K562 (cell line): ENCODE data around the gene CCT4.

Experiments used
- DACH1 ChIP-seq: fragments of 450-650 bp; IDR thresholded peaks from 2 replicates; pipeline ENCODE4 v1.6.1; 2018; ENCODE audit not compliant: partially characterized antibody
- DPF2 ChIP-seq: fragments of 450-650 bp; IDR thresholded peaks from 2 replicates; pipeline ENCODE4 v1.6.1; 2016
- EZH2 ChIP-seq: IDR thresholded peaks from 2 replicates; pipeline ENCODE4 v1.6.1; 2012; ENCODE audit warnings: low read depth, mild to moderate bottlenecking, inconsistent platforms, low read length, borderline replicate concordance
- FOXA1 ChIP-seq: fragments of 450-650 bp; IDR thresholded peaks from 2 replicates; pipeline ENCODE4 v1.6.1; 2016; ENCODE audit warnings: mild to moderate bottlenecking, borderline replicate concordance
- HDGF ChIP-seq: fragments of 450-650 bp; IDR thresholded peaks from 2 replicates; pipeline ENCODE4 v1.6.1; 2016
- NR2F6 ChIP-seq: fragments of 450-650 bp; formaldehyde crosslinking; IDR thresholded peaks from 2 replicates; pipeline ENCODE4 v1.4.0; 2020; ENCODE audit warnings: mild to moderate bottlenecking
- SIX5 ChIP-seq, 2 experiments: IDR thresholded peaks; 2 replicates each; pipeline ENCODE4 v1.6.1; 2011; ENCODE audit warnings: low read length in 2 of 2, borderline replicate concordance in 1 of 2, low read depth in 1 of 2, mild to moderate bottlenecking in 1 of 2, moderate library complexity in 1 of 2; ENCODE audit not compliant: insufficient read depth in 1 of 2
- SMC3 ChIP-seq: conservative IDR thresholded peaks from 2 replicates; pipeline ENCODE4 v1.6.1; 2011; ENCODE audit warnings: low read depth, low read length, improper control_type of control experiment; ENCODE audit not compliant: insufficient read depth
- TF ChIP-seq, protein P1 (sequence below): fragments of 250-450 bp; sonication (Bioruptor Pico); IDR thresholded peaks from 2 replicates; pipeline ENCODE4 v1.8.0; 2022; ENCODE audit warnings: inconsistent platforms, mild to moderate bottlenecking, moderate library complexity, borderline replicate concordance
- TF ChIP-seq, protein P2 (sequence below), 2 experiments: fragments of 450-650 bp; IDR thresholded peaks; 2 replicates each; pipeline ENCODE4 v1.6.1; 2016; ENCODE audit warnings: mild to moderate bottlenecking in 2 of 2, borderline replicate concordance in 1 of 2, low read depth in 1 of 2, moderate library complexity in 1 of 2
- TF ChIP-seq, protein P3 (sequence below): sonication (generic); formaldehyde crosslinking; IDR thresholded peaks from 2 replicates; pipeline ENCODE4 v1.8.1; 2022; ENCODE audit warnings: missing genetic modification reagents

DNA sequence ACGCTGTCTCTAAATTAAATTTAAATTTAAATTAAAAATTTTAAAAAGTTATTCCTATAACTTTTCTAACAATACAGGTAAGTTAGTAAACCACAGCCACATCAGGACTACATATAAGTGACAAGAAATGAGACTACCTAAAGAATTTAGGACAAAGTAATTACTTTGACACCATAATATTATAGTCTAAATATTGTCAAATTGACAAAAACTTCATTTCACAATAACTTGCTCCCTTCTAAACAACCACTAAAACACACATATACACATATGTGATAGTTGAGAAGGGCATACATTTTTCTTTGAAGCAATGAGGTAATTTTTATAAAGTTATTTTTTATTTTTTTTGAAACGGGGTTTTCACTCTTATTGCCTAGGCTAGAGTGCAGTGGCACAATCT lies 66.2 kb downstream of the CCT4 start:
- TF ChIP-seq NR2F6 (no peak), HDGF (no peak), DPF2 (no peak), EZH2 (no peak), DACH1 (no peak), FOXA1 (no peak), SIX5 (IDR thresholded peaks at IDR 0.05; ENCODE audit: borderline replicate concordance in 1 of 2, insufficient read depth in 1 of 2, low read depth in 1 of 2, low read length in 2 of 2) (no peak), SMC3 (no peak)
- TF ChIP-seq, protein P1, sequence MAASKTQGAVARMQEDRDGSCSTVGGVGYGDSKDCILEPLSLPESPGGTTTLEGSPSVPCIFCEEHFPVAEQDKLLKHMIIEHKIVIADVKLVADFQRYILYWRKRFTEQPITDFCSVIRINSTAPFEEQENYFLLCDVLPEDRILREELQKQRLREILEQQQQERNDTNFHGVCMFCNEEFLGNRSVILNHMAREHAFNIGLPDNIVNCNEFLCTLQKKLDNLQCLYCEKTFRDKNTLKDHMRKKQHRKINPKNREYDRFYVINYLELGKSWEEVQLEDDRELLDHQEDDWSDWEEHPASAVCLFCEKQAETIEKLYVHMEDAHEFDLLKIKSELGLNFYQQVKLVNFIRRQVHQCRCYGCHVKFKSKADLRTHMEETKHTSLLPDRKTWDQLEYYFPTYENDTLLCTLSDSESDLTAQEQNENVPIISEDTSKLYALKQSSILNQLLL (CRISPR knock-in tag), result no peak
- TF ChIP-seq, protein P2, sequence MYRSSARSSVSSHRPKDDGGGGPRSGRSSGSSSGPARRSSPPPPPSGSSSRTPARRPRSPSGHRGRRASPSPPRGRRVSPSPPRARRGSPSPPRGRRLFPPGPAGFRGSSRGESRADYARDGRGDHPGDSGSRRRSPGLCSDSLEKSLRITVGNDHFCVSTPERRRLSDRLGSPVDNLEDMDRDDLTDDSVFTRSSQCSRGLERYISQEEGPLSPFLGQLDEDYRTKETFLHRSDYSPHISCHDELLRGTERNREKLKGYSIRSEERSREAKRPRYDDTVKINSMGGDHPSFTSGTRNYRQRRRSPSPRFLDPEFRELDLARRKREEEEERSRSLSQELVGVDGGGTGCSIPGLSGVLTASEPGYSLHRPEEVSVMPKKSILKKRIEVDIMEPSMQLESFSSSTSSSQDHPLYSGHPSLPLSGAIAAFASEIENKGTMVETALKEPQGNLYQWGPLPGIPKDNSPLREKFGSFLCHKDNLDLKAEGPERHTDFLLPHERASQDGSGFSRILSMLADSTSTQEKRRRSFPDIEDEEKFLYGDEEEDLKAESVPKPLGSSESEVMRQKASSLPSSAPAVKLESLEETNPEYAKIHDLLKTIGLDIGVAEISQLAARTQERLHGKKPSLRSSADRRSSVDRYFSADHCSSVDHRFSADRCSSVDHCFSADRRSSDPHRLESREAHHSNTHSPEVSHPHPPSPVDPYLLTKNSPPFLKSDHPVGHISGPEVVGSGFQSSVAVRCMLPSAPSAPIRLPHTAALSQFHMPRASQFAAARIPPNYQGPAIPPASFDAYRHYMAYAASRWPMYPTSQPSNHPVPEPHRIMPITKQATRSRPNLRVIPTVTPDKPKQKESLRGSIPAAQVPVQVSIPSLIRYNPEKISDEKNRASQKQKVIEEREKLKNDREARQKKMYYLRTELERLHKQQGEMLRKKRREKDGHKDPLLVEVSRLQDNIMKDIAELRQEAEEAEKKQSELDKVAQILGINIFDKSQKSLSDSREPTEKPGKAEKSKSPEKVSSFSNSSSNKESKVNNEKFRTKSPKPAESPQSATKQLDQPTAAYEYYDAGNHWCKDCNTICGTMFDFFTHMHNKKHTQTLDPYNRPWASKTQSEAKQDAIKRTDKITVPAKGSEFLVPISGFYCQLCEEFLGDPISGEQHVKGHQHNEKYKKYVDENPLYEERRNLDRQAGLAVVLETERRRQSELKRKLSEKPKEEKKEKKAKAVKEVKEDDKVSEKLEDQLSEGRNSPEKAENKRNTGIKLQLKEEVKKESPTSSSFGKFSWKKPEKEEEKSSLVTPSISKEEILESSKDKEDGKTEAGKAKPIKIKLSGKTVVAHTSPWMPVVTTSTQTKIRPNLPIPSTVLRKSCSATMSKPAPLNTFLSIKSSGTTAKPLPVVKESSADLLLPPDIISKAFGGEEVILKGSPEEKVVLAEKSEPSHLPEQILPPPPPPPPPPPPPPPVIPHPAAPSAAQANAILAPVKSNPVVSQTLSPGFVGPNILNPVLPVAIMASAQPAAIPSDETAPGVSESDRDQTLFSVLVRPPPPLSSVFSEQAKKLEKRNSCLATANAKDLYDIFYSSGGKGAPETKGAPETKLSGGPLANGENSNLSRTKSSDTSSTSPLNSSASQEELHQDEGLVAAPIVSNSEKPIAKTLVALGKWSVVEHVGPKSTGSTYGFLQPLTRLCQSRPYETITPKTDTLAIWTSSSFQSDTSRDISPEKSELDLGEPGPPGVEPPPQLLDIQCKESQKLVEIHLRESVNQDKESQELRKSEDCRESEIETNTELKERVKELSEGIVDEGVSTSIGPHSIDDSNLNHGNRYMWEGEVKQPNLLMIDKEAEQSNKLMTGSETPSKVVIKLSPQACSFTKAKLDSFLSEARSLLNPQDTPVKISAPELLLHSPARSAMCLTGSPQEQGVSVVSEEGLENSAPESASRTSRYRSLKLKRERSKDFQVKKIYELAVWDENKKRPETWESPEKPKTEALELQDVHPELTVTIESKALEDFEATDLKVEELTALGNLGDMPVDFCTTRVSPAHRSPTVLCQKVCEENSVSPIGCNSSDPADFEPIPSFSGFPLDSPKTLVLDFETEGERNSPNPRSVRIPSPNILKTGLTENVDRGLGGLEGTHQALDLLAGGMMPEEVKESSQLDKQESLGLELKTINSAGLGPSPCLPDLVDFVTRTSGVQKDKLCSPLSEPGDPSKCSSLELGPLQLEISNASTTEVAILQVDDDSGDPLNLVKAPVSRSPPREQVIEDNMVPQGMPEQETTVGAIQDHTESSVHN (IDR thresholded peaks at IDR 0.05; ENCODE audit: borderline replicate concordance in 1 of 2, low read depth in 1 of 2), result no peak
- TF ChIP-seq, protein P3, sequence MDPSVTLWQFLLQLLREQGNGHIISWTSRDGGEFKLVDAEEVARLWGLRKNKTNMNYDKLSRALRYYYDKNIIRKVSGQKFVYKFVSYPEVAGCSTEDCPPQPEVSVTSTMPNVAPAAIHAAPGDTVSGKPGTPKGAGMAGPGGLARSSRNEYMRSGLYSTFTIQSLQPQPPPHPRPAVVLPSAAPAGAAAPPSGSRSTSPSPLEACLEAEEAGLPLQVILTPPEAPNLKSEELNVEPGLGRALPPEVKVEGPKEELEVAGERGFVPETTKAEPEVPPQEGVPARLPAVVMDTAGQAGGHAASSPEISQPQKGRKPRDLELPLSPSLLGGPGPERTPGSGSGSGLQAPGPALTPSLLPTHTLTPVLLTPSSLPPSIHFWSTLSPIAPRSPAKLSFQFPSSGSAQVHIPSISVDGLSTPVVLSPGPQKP (CRISPR knock-in tag), result no peak
